Measurements from ENCODE around the gene ACTA1.

Gene ACTA1

DNA sequence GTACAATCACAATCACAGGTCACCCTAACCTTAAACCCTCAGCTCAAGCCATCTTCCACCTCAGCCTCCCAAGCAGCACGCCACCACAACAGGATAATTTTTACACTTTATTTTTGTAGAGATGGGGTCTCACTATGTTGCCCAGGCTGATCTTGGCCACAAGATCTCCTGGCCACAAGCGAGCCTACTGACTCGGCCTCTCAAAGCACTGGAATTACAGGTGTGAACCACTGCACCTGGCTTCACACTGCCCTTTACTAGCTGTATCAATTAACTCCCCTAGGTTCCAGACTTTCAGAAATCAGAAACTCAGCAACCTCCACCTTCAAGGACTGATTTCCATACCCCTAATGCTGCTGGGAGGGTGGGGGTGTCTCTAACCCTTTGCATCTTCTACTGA lies 37.3 kb upstream of the ACTA1 start:
- no peak for DNase-seq (ENCODE audit: low read depth)
- TF ChIP-seq, protein P1, sequence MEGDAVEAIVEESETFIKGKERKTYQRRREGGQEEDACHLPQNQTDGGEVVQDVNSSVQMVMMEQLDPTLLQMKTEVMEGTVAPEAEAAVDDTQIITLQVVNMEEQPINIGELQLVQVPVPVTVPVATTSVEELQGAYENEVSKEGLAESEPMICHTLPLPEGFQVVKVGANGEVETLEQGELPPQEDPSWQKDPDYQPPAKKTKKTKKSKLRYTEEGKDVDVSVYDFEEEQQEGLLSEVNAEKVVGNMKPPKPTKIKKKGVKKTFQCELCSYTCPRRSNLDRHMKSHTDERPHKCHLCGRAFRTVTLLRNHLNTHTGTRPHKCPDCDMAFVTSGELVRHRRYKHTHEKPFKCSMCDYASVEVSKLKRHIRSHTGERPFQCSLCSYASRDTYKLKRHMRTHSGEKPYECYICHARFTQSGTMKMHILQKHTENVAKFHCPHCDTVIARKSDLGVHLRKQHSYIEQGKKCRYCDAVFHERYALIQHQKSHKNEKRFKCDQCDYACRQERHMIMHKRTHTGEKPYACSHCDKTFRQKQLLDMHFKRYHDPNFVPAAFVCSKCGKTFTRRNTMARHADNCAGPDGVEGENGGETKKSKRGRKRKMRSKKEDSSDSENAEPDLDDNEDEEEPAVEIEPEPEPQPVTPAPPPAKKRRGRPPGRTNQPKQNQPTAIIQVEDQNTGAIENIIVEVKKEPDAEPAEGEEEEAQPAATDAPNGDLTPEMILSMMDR (IDR thresholded peaks at IDR 0.05; ENCODE audit: insufficient read depth, low read depth, low read length, missing control alignments): no peak
- no peak overlapping the region for H3K4me3 ChIP-seq (ENCODE audit: low read length)

DNA sequence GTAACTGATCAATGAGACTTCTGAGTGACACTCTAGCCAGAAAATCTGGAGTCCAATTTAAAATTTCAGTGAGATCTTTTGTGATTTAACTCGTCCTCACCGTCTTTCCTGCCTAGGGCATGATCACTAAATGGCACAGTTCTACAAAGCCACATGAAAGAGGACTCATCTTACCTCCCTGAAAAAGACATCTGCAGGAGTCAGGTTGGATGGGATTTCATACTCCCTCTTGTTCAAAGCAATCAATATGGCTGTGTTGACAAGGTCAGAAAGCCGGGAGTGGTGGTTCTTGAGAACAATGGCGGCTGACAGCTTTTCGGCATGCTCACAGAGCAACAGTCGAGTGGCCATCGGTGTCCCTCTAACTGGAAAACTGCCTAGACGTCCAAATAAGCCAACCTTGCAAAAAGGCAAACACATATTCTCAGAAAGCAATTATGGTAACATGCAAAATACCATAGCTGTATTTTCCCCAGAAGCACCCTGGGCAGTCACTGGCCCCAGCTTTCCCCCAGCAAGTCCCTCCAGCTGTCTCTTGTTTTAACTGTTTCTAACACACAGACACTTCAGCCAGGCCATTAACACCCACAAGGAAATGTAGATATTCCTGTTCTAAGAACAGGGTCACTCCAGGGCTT lies 36.6 kb upstream of the ACTA1 start:
- no peak for DNase-seq (ENCODE audit: low read depth)
- H3K4me3 ChIP-seq (ENCODE audit: low read length): no peak overlapping the region
- TF ChIP-seq, protein P1 (IDR thresholded peaks at IDR 0.05; ENCODE audit: insufficient read depth, low read depth, low read length, missing control alignments): no peak

GRCh38 chr1:229466887-229467286 lies 33.0 kb upstream of the ACTA1 start:
- TF ChIP-seq, protein P1 (IDR thresholded peaks at IDR 0.05; ENCODE audit: insufficient read depth, low read depth, low read length, missing control alignments): no peak
- DNase-seq (ENCODE audit: low read depth): no peak
- H3K4me3 ChIP-seq (ENCODE audit: low read length): no peak overlapping the region

DNA sequence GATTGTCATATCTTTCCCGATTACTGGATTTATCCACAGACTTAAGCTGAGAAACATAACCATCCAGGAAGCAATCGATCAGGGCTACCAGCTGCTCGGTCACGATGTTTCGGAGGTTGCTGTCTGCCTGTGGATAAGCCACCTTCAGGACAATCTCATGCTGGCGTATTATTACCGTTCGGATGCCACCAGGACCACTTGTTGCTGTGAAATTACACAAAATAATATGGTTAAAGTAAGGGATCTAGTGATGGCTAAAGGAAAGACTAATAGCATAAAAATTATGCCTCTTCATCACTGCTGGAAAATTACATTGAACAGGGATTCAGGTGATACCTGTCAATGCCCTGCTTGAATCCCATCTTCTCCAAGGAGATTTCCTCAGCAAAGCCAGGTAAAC lies 30.8 kb upstream of the ACTA1 start:
- no peak overlapping the region for H3K4me3 ChIP-seq (ENCODE audit: low read length)
- TF ChIP-seq, protein P1 (IDR thresholded peaks at IDR 0.05; ENCODE audit: insufficient read depth, low read depth, low read length, missing control alignments): no peak
- no peak for DNase-seq (ENCODE audit: low read depth)

GRCh38 chr1:229461032-229461668 lies 27.3 kb upstream of the ACTA1 start:
- no peak for DNase-seq (ENCODE audit: low read depth)
- H3K4me3 ChIP-seq (ENCODE audit: low read length): no peak overlapping the region
- TF ChIP-seq, protein P1 (IDR thresholded peaks at IDR 0.05; ENCODE audit: insufficient read depth, low read depth, low read length, missing control alignments): no peak

DNA sequence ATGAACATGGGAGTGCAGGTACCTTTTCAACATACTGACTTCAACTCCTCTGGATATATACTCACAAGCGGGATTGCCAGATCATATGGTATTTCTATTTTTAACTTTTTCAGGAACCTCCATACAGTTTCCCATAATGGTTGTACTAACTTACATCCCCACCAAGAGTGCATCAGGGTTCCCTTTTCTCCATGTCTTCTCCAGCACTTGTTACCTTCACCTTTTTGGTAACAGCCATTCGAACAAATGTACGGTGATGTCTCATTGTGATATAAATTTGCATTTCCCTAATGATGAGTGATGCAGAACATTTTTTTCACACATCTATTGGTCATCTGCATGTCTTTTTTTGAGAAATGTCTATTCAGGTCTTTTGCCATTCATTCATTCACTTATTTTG lies 25.9 kb upstream of the ACTA1 start:
- TF ChIP-seq, protein P1 (IDR thresholded peaks at IDR 0.05; ENCODE audit: insufficient read depth, low read depth, low read length, missing control alignments): no peak
- H3K4me3 ChIP-seq (ENCODE audit: low read length): no peak overlapping the region
- DNase-seq (ENCODE audit: low read depth): no peak

DNA sequence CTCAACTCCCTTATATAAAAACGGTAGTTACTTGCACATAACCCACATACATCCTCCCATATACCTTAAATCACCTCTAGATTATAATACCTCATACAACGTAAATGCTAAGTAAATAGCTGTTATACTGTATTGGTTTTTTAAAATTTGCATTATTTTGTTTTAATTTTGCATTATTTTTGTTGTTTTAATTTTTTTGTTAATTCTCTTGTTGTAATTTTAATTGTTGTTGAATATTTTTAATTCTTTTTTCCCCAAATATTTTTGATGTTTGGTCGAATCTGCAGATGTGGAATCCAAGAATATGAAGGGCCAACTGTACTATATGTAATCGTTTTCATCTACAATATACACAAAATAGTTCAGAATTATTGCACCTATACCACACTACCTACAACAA lies 23.5 kb upstream of the ACTA1 start:
- TF ChIP-seq, protein P1 (IDR thresholded peaks at IDR 0.05; ENCODE audit: insufficient read depth, low read depth, low read length, missing control alignments): no peak
- no peak for DNase-seq (ENCODE audit: low read depth)

More for the DNA sequence above, 23.5 kb upstream of the ACTA1 start:
- H3K4me3 ChIP-seq (ENCODE audit: low read length): no peak overlapping the region
